Heart left ventricle (tissue), 16 donors: ENCODE results near the gene MTMR2. TPM values are rescaled to one million over a fixed set of nuclear protein-coding genes. Genes with fewer than 3 reads are reported as not detected.

Source experiments
- ATAC-seq, 4 donors: fragments of 200-7000 bp; cut with Tn5 transposase; one replicate each; pipeline ENCODE4 v1.9.1; 2020 to 2022; ENCODE audit warnings: moderate library complexity in 4 of 4, mild to moderate bottlenecking in 3 of 4, moderate number of reproducible peaks in 1 of 4
- DNase-seq, 5 donors: peaks; one replicate each; pipeline ENCODE4 v3.0.0-alpha.2; 2020
- H3K27ac ChIP-seq, 12 donors: fragments of 200-600 bp; sonication (generic) in 4 of 12; one replicate each; pipeline versions ENCODE4 v1.5.0 to v1.8.0; 2016 to 2022; ENCODE audit warnings: mild to moderate bottlenecking in 2 of 12
- H3K27me3 ChIP-seq, 9 donors: fragments of 200-600 bp; sonication (generic) in 2 of 9; one replicate each; pipeline versions ENCODE4 v1.5.1 to v1.8.0; 2016 to 2022; ENCODE audit warnings: mild to moderate bottlenecking in 3 of 9
- H3K36me3 ChIP-seq, 9 donors: fragments of 200-600 bp; sonication (generic) in 2 of 9; one replicate each; pipeline versions ENCODE4 v1.5.0 to v1.8.0; 2018 to 2022; ENCODE audit warnings: mild to moderate bottlenecking in 2 of 9
- H3K4me1 ChIP-seq, 12 donors: fragments of 200-600 bp; sonication (generic) in 4 of 12; one replicate each; pipeline versions ENCODE4 v1.5.0 to v1.8.0; 2016 to 2022; ENCODE audit warnings: mild to moderate bottlenecking in 3 of 12
- H3K4me3 ChIP-seq, 12 donors: fragments of 200-600 bp; sonication (generic) in 4 of 12; one replicate each; pipeline versions ENCODE4 v1.5.0 to v1.8.0; 2017 to 2022; ENCODE audit warnings: mild to moderate bottlenecking in 9 of 12, moderate library complexity in 4 of 12
- H3K9me3 ChIP-seq, 12 donors: fragments of 200-600 bp; sonication (generic) in 4 of 12; one replicate each; pipeline versions ENCODE4 v1.5.0 to v1.8.0; 2016 to 2022; ENCODE audit warnings: mild to moderate bottlenecking in 1 of 12
- POLR2A ChIP-seq, 2 donors: fragments of 450-650 bp; IDR thresholded peaks; one replicate each; pipeline ENCODE4 v1.6.1; 2017; ENCODE audit warnings: antibody characterized with exemption in 2 of 2, mild to moderate bottlenecking in 2 of 2, moderate library complexity in 2 of 2
- WGBS, 4 donors: extraction: QIAGEN DNeasy Blood & Tissue Kit in 2 of 4; methylation state at CpG; one replicate each; pipeline versions ENCODE4 v1.1.5 to v1.1.7; 2013 to 2018; 5-methylcytosine and 5-hydroxymethylcytosine counted together
- intact Hi-C, 10 donors: fragments of 100-400 bp; cut with DNase I; formaldehyde crosslinking; loops; one replicate each; pipeline versions ENCODE4 v1.11.1 to v1.14.2; 2022
- polyA plus RNA-seq, 2 donors: library from polyadenylated mRNA; stranded (reverse); fragments of 200-250 nt; gene quantifications; one replicate each; pipeline ENCODE4 v1.2.3, GENCODE V29; 2013
- total RNA-seq, 9 donors: library from RNA; depleted of rRNA in 2 of 9; stranded (reverse); fragments of >200 nt in 2 of 9; fragmentation: NEBNext Ultra II Directional in 3 of 9; extraction: Animal tissue kit (Norgen Biotek cat#: 25700) in 3 of 9; gene quantifications; one replicate each; pipeline versions ENCODE4 v1.1.0 to v1.2.4, GENCODE V29; 2016 to 2023
- TF ChIP-seq, protein P1 (sequence below), 12 donors: fragments of 200-600 bp; sonication (generic) in 4 of 12; IDR thresholded peaks; one replicate each; pipeline versions ENCODE4 v1.5.0 to v1.8.0; 2018 to 2022; ENCODE audit warnings: antibody characterized with exemption in 12 of 12, mild to moderate bottlenecking in 5 of 12
- donor health status: ischemic (EF 13 %, LVEDD 7.1; RV severe dilation, severe dysfunction).
- donor health status: healthy with polysubstance abuse.
- donor health status: DM: no; HTN: yes; CAD: no.
- donor health status: DM: no; HTN: no; CAD: no.
- donor health status: ischemic (EF 25% LVEDD 6.9; RV normal size, moderate dysfunction).
- donor health status: ischemic (EF 25% LVEDD 5.7; RV mildly dilated, moderate dysfunction).
- donor health status: healthy.
- donor health status: DM: yes; HTN: yes; CAD: no.
- donor health status: ischemic (EF 35%, LVEDD 5.7; RV mildly dilated, moderate dysfunction).
- donor health status: nonischemic (EF 11% LVEDD 7.7; RV severe dilation, severe dysfunction).
- donor health status: DM: yes; HTN: yes; CAD: no.
- donor health status: PGD.
- donor health status: ischemic (EF 29% LVEDD 5.4; RV normal size, mild dysfunction).
- donor health status: nonischemic (EF 23%, LVEDD 6.1; RV moderate dilation, normal function).

MTMR2 gene
- total and polyA plus RNA-seq, 11 donors = 7.1 to 23.9 (median 18.6) TPM

GRCh38 chr11:95898782-95899181, 25.1 kb downstream of the MTMR2 start:
- peaks cover 0 to 51% (median 0%) of the 10 kb centered on the region in 12 donors for H3K4me1 ChIP-seq
- WGBS, 4 donors = 45 to 69% (median 54%) methylated on average over 2 of the region's 2 CpGs
- ATAC-seq (no peak), DNase-seq (no peak)
- H3K27ac ChIP-seq = no peak overlapping the region
- TF ChIP-seq POLR2A (IDR thresholded peaks at IDR 0.05) = no peak
- TF ChIP-seq, protein P1, sequence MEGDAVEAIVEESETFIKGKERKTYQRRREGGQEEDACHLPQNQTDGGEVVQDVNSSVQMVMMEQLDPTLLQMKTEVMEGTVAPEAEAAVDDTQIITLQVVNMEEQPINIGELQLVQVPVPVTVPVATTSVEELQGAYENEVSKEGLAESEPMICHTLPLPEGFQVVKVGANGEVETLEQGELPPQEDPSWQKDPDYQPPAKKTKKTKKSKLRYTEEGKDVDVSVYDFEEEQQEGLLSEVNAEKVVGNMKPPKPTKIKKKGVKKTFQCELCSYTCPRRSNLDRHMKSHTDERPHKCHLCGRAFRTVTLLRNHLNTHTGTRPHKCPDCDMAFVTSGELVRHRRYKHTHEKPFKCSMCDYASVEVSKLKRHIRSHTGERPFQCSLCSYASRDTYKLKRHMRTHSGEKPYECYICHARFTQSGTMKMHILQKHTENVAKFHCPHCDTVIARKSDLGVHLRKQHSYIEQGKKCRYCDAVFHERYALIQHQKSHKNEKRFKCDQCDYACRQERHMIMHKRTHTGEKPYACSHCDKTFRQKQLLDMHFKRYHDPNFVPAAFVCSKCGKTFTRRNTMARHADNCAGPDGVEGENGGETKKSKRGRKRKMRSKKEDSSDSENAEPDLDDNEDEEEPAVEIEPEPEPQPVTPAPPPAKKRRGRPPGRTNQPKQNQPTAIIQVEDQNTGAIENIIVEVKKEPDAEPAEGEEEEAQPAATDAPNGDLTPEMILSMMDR (IDR thresholded peaks at IDR 0.05) = no peak
- intact Hi-C loops = no loop called here
- H3K27me3 ChIP-seq = no peaks in the 10 kb centered on the region
- no peaks in the 10 kb centered on the region for H3K36me3 ChIP-seq
- no peak overlapping the region for H3K4me3 ChIP-seq
- H3K9me3 ChIP-seq = no peaks in the 10 kb centered on the region

DNA sequence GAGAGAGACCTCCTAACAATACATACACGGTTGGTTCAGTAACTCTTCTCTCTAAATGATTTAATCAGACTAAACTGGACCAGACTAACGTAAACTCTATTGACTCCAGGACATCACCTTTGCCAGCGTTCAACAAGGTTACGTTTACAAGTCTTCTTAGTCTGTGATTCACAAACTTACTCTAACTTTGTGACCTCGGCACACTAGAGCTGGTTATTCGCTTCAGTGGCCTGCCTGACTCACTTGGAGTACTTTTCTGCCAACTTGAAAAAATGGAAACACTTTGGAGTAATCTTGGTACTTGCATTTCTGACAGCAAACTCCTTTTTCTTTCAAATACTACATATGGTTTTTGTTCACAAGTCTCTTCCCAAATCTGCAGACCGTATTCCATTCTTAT, 26.2 kb downstream of the MTMR2 start:
- no peaks in the 10 kb centered on the region for H3K9me3 ChIP-seq
- H3K4me3 ChIP-seq = no peak overlapping the region
- H3K36me3 ChIP-seq = no peaks in the 10 kb centered on the region
- 89 to 97% (median 94%) methylated on average over 7 of the region's 7 CpGs for WGBS, 4 donors
- no peak overlapping the region for H3K27ac ChIP-seq
- DNase-seq (no peak), ATAC-seq (no peak)
- intact Hi-C loops = no loop called here
- peaks cover 0 to 59% (median 0%) of the 10 kb centered on the region in 12 donors for H3K4me1 ChIP-seq
- no peaks in the 10 kb centered on the region for H3K27me3 ChIP-seq
- TF ChIP-seq, protein P1 (IDR thresholded peaks at IDR 0.05) = no peak
- TF ChIP-seq POLR2A (IDR thresholded peaks at IDR 0.05) = no peak

GRCh38 chr11:95895815-95896214, 28.1 kb downstream of the MTMR2 start:
- Histone ChIP-seq H3K36me3 (no peaks in the 10 kb centered on the region), H3K4me3 (no peak overlapping the region), H3K4me1 (peaks cover 0 to 69% (median 5%) of the 10 kb centered on the region in 12 donors), H3K27me3 (no peaks in the 10 kb centered on the region), H3K27ac (no peak overlapping the region), H3K9me3 (no peaks in the 10 kb centered on the region)
- DNase-seq (no peak), ATAC-seq (no peak)
- intact Hi-C loops = no loop called here
- TF ChIP-seq, protein P1 (IDR thresholded peaks at IDR 0.05) = no peak
- no peak for TF ChIP-seq POLR2A (IDR thresholded peaks at IDR 0.05)

DNA sequence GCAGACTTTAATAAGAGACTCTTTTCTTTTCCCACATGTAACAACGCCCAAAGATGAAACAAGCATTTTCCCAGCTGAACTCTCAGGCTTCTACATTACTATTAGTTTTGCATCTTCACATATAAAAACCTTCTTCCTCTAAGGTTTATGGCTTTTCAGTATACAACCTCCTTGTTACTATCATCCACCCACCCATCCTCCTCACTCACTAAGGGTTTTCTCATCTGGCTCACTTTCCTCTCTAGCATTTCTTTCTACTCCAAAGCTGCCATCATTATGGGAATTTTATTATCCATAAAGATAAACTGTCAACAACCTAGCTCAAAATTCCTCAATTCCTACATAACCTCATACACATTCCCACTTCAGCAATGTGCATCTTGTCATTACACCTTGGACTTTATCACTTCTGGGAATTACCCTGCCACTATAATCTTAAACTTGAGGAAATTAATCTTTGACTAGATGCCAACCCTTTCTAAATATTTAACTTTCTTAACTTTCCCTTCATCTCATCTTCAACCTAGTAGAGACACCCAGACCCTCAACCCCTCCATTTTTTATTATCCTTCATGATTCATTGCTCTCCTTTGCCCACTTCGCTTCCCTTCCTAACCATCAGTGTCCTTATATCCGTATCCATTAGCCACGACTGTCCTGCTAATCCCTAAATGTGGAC, 30.9 kb downstream of the MTMR2 start:
- H3K36me3 ChIP-seq = peaks cover 0 to 4% (median 0%) of the 10 kb centered on the region in 9 donors
- intact Hi-C loops = no loop called here
- no peak overlapping the region for H3K4me3 ChIP-seq
- H3K27ac ChIP-seq = no peak overlapping the region
- TF ChIP-seq, protein P1 (IDR thresholded peaks at IDR 0.05) = no peak
- TF ChIP-seq POLR2A (IDR thresholded peaks at IDR 0.05) = no peak
- H3K4me1 ChIP-seq = peaks cover 0 to 54% (median 5%) of the 10 kb centered on the region in 12 donors
- H3K9me3 ChIP-seq = no peaks in the 10 kb centered on the region
- H3K27me3 ChIP-seq = no peaks in the 10 kb centered on the region
- 95 to 98% (median 97%) methylated on average over 4 of the region's 4 CpGs for WGBS, 4 donors
- DNase-seq = no peak
- no peak for ATAC-seq
